MCF 10A (cell line): ENCODE measurements around the gene SPOCK3. TPM values are rescaled to one million over a fixed set of nuclear protein-coding genes. Genes with fewer than 3 reads are reported as not detected.

ENCODE experiments used
- BruUV-seq: library from RNA; stranded (reverse); fragments of 400-500 nt; replicated peaks from 2 replicates; lab custom pipeline; 2021; lab: Mats Ljungman, UMichigan
- CTCF ChIA-PET: fragments of 300-600 bp; sonication (Branson Sonifier 250); formaldehyde crosslinking; extraction: SDS; loops from one replicate; lab custom pipeline; 2021; ENCODE audit warnings: antibody characterized with exemption, inconsistent platforms; lab: Yijun Ruan, JAX
- POLR2A ChIA-PET: fragments of 300-600, 350-650 bp; sonication (Branson Sonifier 250); formaldehyde crosslinking; extraction: SDS; loops from one replicate; lab custom pipeline; 2020; ENCODE audit warnings: antibody characterized with exemption, inconsistent platforms; lab: Yijun Ruan, JAX
- DNase-seq: peaks from one replicate; pipeline ENCODE4 v3.0.0-alpha.2; 2018; ENCODE audit not compliant: unreplicated experiment
- H3K27ac Mint-ChIP-seq: one replicate; pipeline ENCODE4 v1.8.0; 2022; ENCODE audit warnings: mild to moderate bottlenecking, low read depth, mixed read lengths; ENCODE audit not compliant: unreplicated experiment
- H3K27me3 Mint-ChIP-seq: one replicate; pipeline ENCODE4 v1.8.0; 2022; ENCODE audit warnings: mixed read lengths; ENCODE audit not compliant: insufficient read depth, unreplicated experiment
- H3K36me3 Mint-ChIP-seq: one replicate; pipeline ENCODE4 v1.8.0; 2022; ENCODE audit warnings: mild to moderate bottlenecking, moderate library complexity, mixed read lengths; ENCODE audit not compliant: insufficient read depth, unreplicated experiment
- H3K4me1 Mint-ChIP-seq: one replicate; pipeline ENCODE4 v1.8.0; 2022; ENCODE audit warnings: mixed read lengths; ENCODE audit not compliant: insufficient read depth, unreplicated experiment
- H3K4me3 Mint-ChIP-seq: one replicate; pipeline ENCODE4 v1.8.0; 2022; ENCODE audit warnings: mild to moderate bottlenecking, moderate library complexity, mixed read lengths; ENCODE audit not compliant: unreplicated experiment
- H3K9me3 Mint-ChIP-seq: one replicate; pipeline ENCODE4 v1.8.0; 2022; ENCODE audit warnings: mixed read lengths; ENCODE audit not compliant: unreplicated experiment
- CTCF ChIP-seq: fragments of 200-600 bp; IDR thresholded peaks from one replicate; pipeline ENCODE4 v1.8.0; 2022; ENCODE audit warnings: antibody characterized with exemption, mild to moderate bottlenecking; ENCODE audit not compliant: unreplicated experiment
- intact Hi-C: fragments of 100-400 bp; cut with micrococcal nuclease; formaldehyde crosslinking; loops from 2 replicates; pipeline ENCODE4 v1.14.1; 2022
- total RNA-seq: library from RNA; stranded (reverse); gene quantifications from 2 replicates; pipeline ENCODE4 v1.2.3, GENCODE V29; 2022

Gene SPOCK3
- total RNA-seq, 1 experiment from 2014 or later, result not detected

DNA sequence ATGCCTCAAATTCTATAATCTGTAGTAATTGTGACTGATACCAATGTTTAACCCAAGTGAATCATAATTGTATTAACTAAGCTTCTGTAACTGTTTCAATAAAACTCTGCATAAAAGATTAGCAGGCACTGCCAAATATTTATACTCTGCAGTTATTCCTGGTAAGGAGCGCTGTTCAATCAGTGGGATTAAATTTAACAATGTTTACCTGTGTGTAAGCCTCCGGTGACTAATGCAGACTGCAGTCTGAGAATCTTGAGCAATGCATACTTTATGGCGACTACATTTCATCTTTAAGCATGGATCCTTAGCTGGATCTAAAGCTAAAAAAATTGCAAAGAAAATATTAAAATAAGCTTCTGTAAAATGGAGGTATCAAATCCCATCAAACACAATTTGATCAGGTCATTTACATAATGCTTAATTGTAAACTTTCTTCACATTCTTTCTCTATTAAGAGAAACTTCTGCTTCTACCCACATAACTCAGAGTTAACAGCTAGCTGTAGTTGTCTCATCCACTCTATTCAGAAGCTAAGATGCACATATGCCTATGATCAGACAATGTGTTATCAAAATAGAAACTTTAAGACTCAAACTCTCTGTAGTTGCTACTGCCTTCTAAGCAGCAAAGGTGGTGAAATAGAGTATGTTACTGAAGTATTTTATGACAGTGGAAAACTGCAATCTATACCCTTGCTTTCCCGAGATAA is 234.0 kb downstream of the SPOCK3 start:
- Mint-ChIP-seq H3K4me1 (peaks cover 18% of the 10 kb centered on the region), H3K36me3 (no peaks in the 10 kb centered on the region), H3K4me3 (no peak overlapping the region), H3K27me3 (no peaks in the 10 kb centered on the region), H3K27ac (no peak overlapping the region), H3K9me3 (no peaks in the 10 kb centered on the region)
- ChIA-PET POLR2A (interaction anchor here (0.6 to 1.4 kb wide), 2 partner anchors 28 to 384 kb away, joined by 4 to 6 read pairs; no protein-coding TSS in a partner anchor), CTCF (interaction anchor here (1.0 kb wide), 1 partner anchor 20 kb away, joined by 4 read pairs; no protein-coding TSS in a partner anchor)
- peak; percentile 78 for DNase-seq
- no TSS peak for BruUV-seq
- TF ChIP-seq CTCF, result no peak
- intact Hi-C loops, result no loop called here

GRCh38 chr4:166996216-166996615 is 238.1 kb downstream of the SPOCK3 start:
- Mint-ChIP-seq H3K9me3 (no peaks in the 10 kb centered on the region), H3K4me3 (no peak overlapping the region), H3K36me3 (no peaks in the 10 kb centered on the region), H3K27me3 (no peaks in the 10 kb centered on the region), H3K27ac (no peak overlapping the region), H3K4me1 (peaks cover 6% of the 10 kb centered on the region)
- POLR2A ChIA-PET, result no interaction called here
- no TSS peak for BruUV-seq
- CTCF ChIA-PET, result no interaction called here
- intact Hi-C loops, result no loop called here
- DNase-seq, result no peak
- no peak for TF ChIP-seq CTCF

DNA sequence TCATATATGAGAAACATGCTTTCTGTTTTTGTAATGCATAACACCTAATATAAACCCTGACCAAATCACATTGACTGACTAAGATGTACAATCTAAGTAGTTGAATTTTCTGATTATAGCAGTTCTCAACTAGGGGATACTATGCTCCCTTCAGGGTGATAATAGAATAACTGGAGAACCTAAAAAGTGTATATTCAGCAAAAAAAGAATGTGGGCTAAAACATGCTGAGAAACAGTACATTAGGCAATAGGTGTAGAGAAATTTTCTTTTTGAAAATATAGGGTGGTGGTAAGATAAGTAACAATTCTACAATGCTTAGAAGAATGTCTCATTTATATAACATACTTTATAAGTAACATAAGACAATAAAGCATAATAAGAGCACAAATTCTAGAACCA is 239.6 kb downstream of the SPOCK3 start:
- BruUV-seq, result no TSS peak
- Mint-ChIP-seq H3K9me3 (no peaks in the 10 kb centered on the region), H3K36me3 (no peaks in the 10 kb centered on the region), H3K27me3 (no peaks in the 10 kb centered on the region), H3K4me3 (no peak overlapping the region), H3K4me1 (no peaks in the 10 kb centered on the region), H3K27ac (no peak overlapping the region)
- ChIA-PET POLR2A (no interaction called here), CTCF (interaction anchor here (1.0 kb wide), 1 partner anchor 829 kb away, joined by 3 read pairs; no protein-coding TSS in a partner anchor)
- TF ChIP-seq CTCF, result no peak
- no peak for DNase-seq
- intact Hi-C loops, result no loop called here

GRCh38 chr4:166991006-166991561 is 243.2 kb downstream of the SPOCK3 start:
- H3K36me3 Mint-ChIP-seq, result no peaks in the 10 kb centered on the region
- H3K4me3 Mint-ChIP-seq, result no peak overlapping the region
- DNase-seq, result no peak
- ChIA-PET POLR2A (no interaction called here), CTCF (no interaction called here)
- intact Hi-C loops, result no loop called here
- no peaks in the 10 kb centered on the region for H3K27me3 Mint-ChIP-seq
- no peaks in the 10 kb centered on the region for H3K9me3 Mint-ChIP-seq
- no peaks in the 10 kb centered on the region for H3K4me1 Mint-ChIP-seq
- no peak for TF ChIP-seq CTCF
- no TSS peak for BruUV-seq
- H3K27ac Mint-ChIP-seq, result no peak overlapping the region
